Smooth muscle cell (in vitro differentiated cells): ENCODE data around the gene NR3C1. TPM values are rescaled to one million over a fixed set of nuclear protein-coding genes. Genes with fewer than 3 reads are reported as not detected.

Experiments
- DNase-seq: peaks from one replicate; lab custom pipeline; 2025; ENCODE audit not compliant: unreplicated experiment; lab: John Stamatoyannopoulos, UW
- H2AFZ ChIP-seq: fragments of 200-600 bp; sonication (generic); 2 replicates; pipeline ENCODE4 v1.6.0; 2016; ENCODE audit warnings: antibody characterized with exemption, low read depth, mild to moderate bottlenecking
- H3F3A ChIP-seq: fragments of 200-600 bp; sonication (generic); 2 replicates; pipeline ENCODE4 v1.6.0; 2017; ENCODE audit warnings: antibody characterized with exemption, low read depth
- H3K27ac ChIP-seq: fragments of 200-600 bp; sonication (generic); 2 replicates; pipeline ENCODE4 v1.5.1; 2016; ENCODE audit warnings: low read depth, mild to moderate bottlenecking
- H3K27me3 ChIP-seq: fragments of 200-600 bp; sonication (generic); 2 replicates; pipeline ENCODE4 v1.6.1; 2016; ENCODE audit warnings: low read depth, mild to moderate bottlenecking
- H3K36me3 ChIP-seq: fragments of 200-600 bp; sonication (generic); 2 replicates; pipeline ENCODE4 v1.5.1; 2016; ENCODE audit warnings: low read depth
- H3K4me1 ChIP-seq: fragments of 200-600 bp; sonication (generic); 2 replicates; pipeline ENCODE4 v1.5.1; 2016; ENCODE audit warnings: low read depth
- H3K4me2 ChIP-seq: fragments of 200-600 bp; sonication (generic); 2 replicates; pipeline ENCODE4 v1.6.0; 2016; ENCODE audit warnings: mild to moderate bottlenecking
- H3K4me3 ChIP-seq: fragments of 200-600 bp; sonication (generic); 2 replicates; pipeline ENCODE4 v1.5.1; 2016; ENCODE audit warnings: mild to moderate bottlenecking
- H3K79me2 ChIP-seq: fragments of 200-600 bp; sonication (generic); 2 replicates; pipeline ENCODE4 v1.6.0; 2016; ENCODE audit warnings: low read depth, mild to moderate bottlenecking
- H3K9ac ChIP-seq: fragments of 200-600 bp; sonication (generic); 2 replicates; pipeline ENCODE4 v1.6.0; 2016; ENCODE audit warnings: low read depth
- H3K9me3 ChIP-seq: fragments of 200-600 bp; sonication (generic); replicated peaks from 2 replicates; pipeline ENCODE4 v1.5.1; 2016; ENCODE audit warnings: low read depth
- H4K20me1 ChIP-seq: fragments of 200-600 bp; sonication (generic); 2 replicates; pipeline ENCODE4 v1.6.0; 2016; ENCODE audit warnings: low read depth
- WGBS: methylation state at CpG from one replicate; pipeline ENCODE4 v1.1.7; 2016; ENCODE audit warnings: low lambda C conversion rate; 5-methylcytosine and 5-hydroxymethylcytosine counted together
- polyA plus RNA-seq: library from polyadenylated mRNA; unstranded; fragments of >200 nt; fragmentation: Nextera tagmentation; extraction: Ambion mirVana; gene quantifications from 2 replicates; pipeline ENCODE4 v1.2.1, GENCODE V29; 2016
- total RNA-seq: library from RNA; depleted of rRNA; stranded (reverse); fragments of >200 nt; gene quantifications from 2 replicates; pipeline ENCODE4 v1.2.3, GENCODE V29; 2014
- TF ChIP-seq, protein P1 (sequence below): fragments of 200-600 bp; sonication (generic); IDR thresholded peaks from 2 replicates; pipeline ENCODE4 v1.5.1; 2017; ENCODE audit warnings: borderline replicate concordance, mild to moderate bottlenecking, antibody characterized with exemption; ENCODE audit not compliant: insufficient read depth, poor library complexity, severe bottlenecking

The NR3C1 gene
- total and polyA plus RNA-seq, 2 experiments from 2014 or later = 76.5 to 101 TPM

DNA sequence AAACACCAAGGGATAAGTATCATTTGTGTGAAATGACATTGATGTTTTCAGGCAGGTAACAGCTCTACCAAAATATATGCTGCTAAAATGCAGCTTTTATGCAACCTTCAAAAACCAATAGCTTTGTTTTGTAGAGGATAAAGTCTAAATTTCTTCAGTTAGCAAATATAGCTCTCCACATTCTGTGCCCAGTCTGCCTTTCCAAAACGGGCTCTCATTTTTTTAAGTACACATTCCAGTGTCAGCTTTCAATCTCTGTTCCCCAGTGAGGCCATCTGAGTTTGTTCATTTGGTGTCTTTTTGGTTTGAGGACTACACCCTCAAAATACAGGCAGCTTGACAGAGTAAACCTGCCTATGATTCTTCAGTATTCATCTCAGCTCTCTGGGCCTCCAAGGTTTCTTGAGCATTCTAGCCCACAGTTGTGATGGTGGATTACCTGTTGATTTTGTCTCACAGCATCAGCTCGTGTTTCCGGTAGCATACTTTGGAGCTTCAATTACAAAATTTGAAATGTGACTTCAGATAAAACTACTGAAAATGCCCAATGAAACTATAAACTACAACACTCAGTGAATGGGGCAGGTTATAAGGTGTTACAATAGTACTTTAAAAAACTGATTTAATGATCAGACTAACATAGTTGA is 55.7 kb downstream of the NR3C1 start:
- Histone ChIP-seq H3K4me3 (no peak overlapping the region), H4K20me1 (peaks cover 92% of the 10 kb centered on the region), H3K27ac (peak overlapping the region; percentile 37), H3K9me3 (no peaks in the 10 kb centered on the region), H3K4me1 (peaks cover 3% of the 10 kb centered on the region), H3F3A (peaks cover 18% of the 10 kb centered on the region), H3K4me2 (peak overlapping the region; percentile 12), H3K79me2 (peaks cover 98% of the 10 kb centered on the region), H2AFZ (no peak overlapping the region), H3K9ac (peak overlapping the region; percentile 18), H3K27me3 (no peaks in the 10 kb centered on the region), H3K36me3 (no peaks in the 10 kb centered on the region)
- TF ChIP-seq, protein P1, sequence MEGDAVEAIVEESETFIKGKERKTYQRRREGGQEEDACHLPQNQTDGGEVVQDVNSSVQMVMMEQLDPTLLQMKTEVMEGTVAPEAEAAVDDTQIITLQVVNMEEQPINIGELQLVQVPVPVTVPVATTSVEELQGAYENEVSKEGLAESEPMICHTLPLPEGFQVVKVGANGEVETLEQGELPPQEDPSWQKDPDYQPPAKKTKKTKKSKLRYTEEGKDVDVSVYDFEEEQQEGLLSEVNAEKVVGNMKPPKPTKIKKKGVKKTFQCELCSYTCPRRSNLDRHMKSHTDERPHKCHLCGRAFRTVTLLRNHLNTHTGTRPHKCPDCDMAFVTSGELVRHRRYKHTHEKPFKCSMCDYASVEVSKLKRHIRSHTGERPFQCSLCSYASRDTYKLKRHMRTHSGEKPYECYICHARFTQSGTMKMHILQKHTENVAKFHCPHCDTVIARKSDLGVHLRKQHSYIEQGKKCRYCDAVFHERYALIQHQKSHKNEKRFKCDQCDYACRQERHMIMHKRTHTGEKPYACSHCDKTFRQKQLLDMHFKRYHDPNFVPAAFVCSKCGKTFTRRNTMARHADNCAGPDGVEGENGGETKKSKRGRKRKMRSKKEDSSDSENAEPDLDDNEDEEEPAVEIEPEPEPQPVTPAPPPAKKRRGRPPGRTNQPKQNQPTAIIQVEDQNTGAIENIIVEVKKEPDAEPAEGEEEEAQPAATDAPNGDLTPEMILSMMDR = no peak
- no peak for DNase-seq
- WGBS = 88% methylated on average over 3 of the region's 3 CpGs

DNA sequence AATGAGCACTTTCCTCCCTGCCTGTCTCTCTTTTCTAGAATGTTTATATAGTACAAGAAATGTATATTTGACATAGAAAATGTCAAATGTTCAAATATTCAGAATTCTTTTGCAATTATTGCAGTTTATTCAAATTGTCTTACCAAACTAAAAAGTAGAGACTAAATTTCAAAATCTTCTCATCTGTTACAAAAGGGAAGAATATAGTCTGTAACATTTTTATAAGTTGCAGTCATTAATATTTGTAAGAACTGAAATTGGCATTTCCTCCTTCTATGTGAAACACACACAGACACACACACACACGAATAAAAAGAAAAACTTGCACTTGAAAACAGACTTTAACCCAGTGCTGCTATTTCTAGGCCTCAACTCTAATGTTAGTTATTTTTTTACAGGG is 56.4 kb downstream of the NR3C1 start:
- H3K9me3 ChIP-seq = no peaks in the 10 kb centered on the region
- H3K4me3 ChIP-seq = no peak overlapping the region
- H3K27ac ChIP-seq = peak overlapping the region; percentile 37
- TF ChIP-seq, protein P1 = no peak
- H4K20me1 ChIP-seq = peaks cover 92% of the 10 kb centered on the region
- H3F3A ChIP-seq = peaks cover 18% of the 10 kb centered on the region
- H3K27me3 ChIP-seq = no peaks in the 10 kb centered on the region
- no peak overlapping the region for H2AFZ ChIP-seq
- peaks cover 3% of the 10 kb centered on the region for H3K4me1 ChIP-seq
- H3K9ac ChIP-seq = no peak overlapping the region
- H3K36me3 ChIP-seq = no peaks in the 10 kb centered on the region
- peak overlapping the region; percentile 12 for H3K4me2 ChIP-seq
- WGBS = 59% methylated on average over 1 of the region's 1 CpG
- DNase-seq = no peak
- H3K79me2 ChIP-seq = peaks cover 98% of the 10 kb centered on the region

DNA sequence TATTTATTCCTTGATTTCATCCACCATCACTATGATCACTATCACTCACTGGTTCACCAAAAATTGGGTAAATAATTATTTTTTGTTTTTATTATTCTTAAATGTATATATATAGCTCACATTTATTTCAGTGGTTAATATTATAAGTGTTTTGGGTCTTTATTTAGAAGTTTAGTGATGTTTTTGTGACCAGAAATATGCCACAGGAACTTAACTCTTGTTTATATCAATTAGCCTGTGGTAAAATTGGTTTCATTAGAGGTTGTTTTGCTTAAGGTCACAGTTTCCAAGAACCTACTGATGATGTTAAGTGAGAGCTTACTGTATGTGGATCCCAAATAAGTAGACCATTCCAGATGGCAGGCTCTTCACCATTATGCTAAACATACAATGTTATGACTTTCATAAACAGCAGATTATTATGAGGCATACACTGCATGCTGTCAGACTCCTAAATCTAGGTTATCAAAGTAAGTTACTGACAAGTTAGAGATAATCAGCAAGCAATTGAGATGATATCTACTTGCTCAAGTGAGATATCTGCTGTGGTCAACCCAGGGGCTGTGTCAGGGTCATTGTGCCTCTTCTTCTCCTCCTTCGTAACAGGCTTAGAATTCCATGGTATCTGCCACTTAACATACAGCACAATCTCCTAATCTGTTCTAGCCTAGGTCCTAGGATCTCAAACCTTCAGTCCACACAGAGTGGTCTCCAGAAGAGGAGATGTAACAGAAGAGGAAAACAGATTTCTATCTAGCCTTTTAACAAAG is 57.6 kb downstream of the NR3C1 start:
- TF ChIP-seq, protein P1 = no peak
- H3F3A ChIP-seq = peaks cover 14% of the 10 kb centered on the region
- no peak overlapping the region for H3K4me3 ChIP-seq
- H3K4me2 ChIP-seq = no peak overlapping the region
- H3K27ac ChIP-seq = no peak overlapping the region
- H2AFZ ChIP-seq = no peak overlapping the region
- H3K9me3 ChIP-seq = no peaks in the 10 kb centered on the region
- H3K79me2 ChIP-seq = peaks cover 99% of the 10 kb centered on the region
- no peaks in the 10 kb centered on the region for H3K27me3 ChIP-seq
- DNase-seq = no peak
- peaks cover 91% of the 10 kb centered on the region for H4K20me1 ChIP-seq
- WGBS = 66% methylated on average over 1 of the region's 1 CpG
- H3K9ac ChIP-seq = no peak overlapping the region
- H3K36me3 ChIP-seq = no peaks in the 10 kb centered on the region
- peaks cover 3% of the 10 kb centered on the region for H3K4me1 ChIP-seq
